ENCODE data around the gene IGSF11. TPM values are rescaled to one million over a fixed set of nuclear protein-coding genes. Genes with fewer than 3 reads are reported as not detected.

Gene IGSF11
- total RNA-seq, 6 experiments from 2014 or later: not detected

DNA sequence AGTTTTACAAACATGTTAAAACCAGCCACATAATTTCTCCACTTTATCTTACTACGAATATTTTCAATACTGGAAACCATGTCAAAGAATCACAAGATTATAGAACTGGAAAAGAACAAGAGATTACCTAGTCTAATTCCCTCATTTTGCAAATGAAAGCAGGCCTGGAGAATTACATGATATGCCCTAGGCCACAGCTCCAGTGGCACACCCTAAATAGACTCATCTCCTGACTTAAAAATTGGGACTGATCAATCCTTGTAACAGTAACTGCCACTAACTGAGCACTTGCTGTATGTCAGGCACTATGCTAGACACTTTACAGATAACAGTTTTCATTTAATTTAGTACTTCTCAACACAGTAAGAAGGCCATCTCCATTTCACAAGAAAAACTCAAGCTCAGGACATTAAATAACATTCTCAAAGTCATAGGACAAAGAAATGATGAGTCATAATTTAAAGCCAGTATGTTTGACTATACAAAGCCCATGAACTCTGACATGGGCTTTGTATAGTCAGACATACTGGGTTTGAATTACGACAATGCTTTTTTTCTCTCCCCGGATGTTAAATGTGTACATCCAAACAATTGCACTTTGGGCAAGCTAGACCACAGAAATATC, 9.4 kb downstream of the IGSF11 start:
- Mint-ChIP-seq H3K27ac (no peak overlapping the region), H3K4me1 (ENCODE audit: low read depth) (no peaks in the 10 kb centered on the region), H3K27me3 (ENCODE audit: insufficient read depth) (no peaks in the 10 kb centered on the region; the same call in none of the 2 replicates), H3K36me3 (ENCODE audit: low read depth) (no peaks in the 10 kb centered on the region), H3K9me3 (no peaks in the 10 kb centered on the region), H3K4me3 (no peak overlapping the region)
- TF ChIP-seq, protein P1, sequence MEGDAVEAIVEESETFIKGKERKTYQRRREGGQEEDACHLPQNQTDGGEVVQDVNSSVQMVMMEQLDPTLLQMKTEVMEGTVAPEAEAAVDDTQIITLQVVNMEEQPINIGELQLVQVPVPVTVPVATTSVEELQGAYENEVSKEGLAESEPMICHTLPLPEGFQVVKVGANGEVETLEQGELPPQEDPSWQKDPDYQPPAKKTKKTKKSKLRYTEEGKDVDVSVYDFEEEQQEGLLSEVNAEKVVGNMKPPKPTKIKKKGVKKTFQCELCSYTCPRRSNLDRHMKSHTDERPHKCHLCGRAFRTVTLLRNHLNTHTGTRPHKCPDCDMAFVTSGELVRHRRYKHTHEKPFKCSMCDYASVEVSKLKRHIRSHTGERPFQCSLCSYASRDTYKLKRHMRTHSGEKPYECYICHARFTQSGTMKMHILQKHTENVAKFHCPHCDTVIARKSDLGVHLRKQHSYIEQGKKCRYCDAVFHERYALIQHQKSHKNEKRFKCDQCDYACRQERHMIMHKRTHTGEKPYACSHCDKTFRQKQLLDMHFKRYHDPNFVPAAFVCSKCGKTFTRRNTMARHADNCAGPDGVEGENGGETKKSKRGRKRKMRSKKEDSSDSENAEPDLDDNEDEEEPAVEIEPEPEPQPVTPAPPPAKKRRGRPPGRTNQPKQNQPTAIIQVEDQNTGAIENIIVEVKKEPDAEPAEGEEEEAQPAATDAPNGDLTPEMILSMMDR (IDR thresholded peaks at IDR 0.05): no peak
- no peak for DNase-seq

- Mint-ChIP-seq H3K27me3 (ENCODE audit: insufficient read depth) (no peaks in the 10 kb centered on the region; the same call in 1 of the 2 replicates), H3K27ac (no peak overlapping the region)
- TF ChIP-seq, protein P1 (IDR thresholded peaks at IDR 0.05): no peak
Measured at GRCh38 chr3:119019767-119020518, 14.7 kb downstream of the IGSF11 start.

GRCh38 chr3:119018690-119019463, 15.8 kb downstream of the IGSF11 start:
- Mint-ChIP-seq H3K36me3 (ENCODE audit: low read depth) (no peaks in the 10 kb centered on the region), H3K4me3 (no peak overlapping the region), H3K27me3 (ENCODE audit: insufficient read depth) (no peaks in the 10 kb centered on the region; the same call in 1 of the 2 replicates), H3K27ac (no peak overlapping the region), H3K9me3 (no peaks in the 10 kb centered on the region), H3K4me1 (ENCODE audit: low read depth) (no peaks in the 10 kb centered on the region)
- no peak for DNase-seq
- TF ChIP-seq, protein P1 (IDR thresholded peaks at IDR 0.05): no peak

More at GRCh38 chr3:119019767-119020518, 14.7 kb downstream of the IGSF11 start:
- Mint-ChIP-seq H3K36me3 (ENCODE audit: low read depth) (no peaks in the 10 kb centered on the region), H3K4me3 (no peak overlapping the region), H3K9me3 (no peaks in the 10 kb centered on the region), H3K4me1 (ENCODE audit: low read depth) (no peaks in the 10 kb centered on the region)
- DNase-seq: no peak

DNA sequence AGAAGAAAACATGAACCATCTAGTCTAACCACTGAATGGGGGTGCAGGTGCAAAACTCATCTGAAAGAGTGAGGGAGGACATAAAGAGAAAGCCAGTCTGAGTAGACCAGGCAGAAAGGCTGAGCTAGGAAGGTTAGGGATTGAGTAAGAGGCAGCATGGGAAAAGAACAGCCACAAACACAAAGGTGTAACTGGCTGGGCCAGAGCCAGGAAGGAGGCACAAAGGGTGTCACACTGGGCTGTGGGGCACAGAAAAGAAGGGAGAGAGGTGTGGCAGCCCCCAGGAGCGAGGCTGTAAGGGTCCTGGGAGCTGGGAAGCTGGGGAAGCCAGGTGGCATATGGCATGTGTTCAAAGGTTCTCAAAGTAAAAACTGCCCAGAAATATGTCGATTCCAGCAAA, 18.7 kb downstream of the IGSF11 start:
- no peak overlapping the region for H3K4me3 Mint-ChIP-seq
- DNase-seq: no peak
- H3K36me3 Mint-ChIP-seq (ENCODE audit: low read depth): no peaks in the 10 kb centered on the region
- TF ChIP-seq, protein P1 (IDR thresholded peaks at IDR 0.05): no peak
- no peaks in the 10 kb centered on the region for H3K9me3 Mint-ChIP-seq
- H3K27me3 Mint-ChIP-seq (ENCODE audit: insufficient read depth): peaks cover 3% of the 10 kb centered on the region; the same call in 1 of the 2 replicates
- H3K4me1 Mint-ChIP-seq (ENCODE audit: low read depth): no peaks in the 10 kb centered on the region
- H3K27ac Mint-ChIP-seq: no peak overlapping the region

DNA sequence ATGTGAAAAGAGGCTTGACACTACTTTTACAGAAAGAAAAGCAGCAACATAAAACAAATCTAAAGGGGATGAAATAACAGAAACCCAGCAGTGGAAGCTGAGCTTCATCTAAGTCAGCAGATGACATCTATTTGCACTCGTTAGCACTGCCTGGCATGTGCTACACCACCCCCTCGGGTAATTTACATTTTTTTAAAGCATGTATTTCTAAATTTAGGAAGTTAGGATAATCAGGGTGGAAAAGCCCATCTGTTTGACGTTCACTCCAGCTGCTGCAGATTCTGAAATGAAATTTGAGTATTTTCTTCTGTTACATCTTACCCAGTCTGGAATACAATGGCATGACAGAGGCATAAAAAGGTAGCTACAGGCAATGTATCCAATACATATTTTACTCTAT, 20.7 kb downstream of the IGSF11 start:
- TF ChIP-seq, protein P1 (IDR thresholded peaks at IDR 0.05): no peak
- H3K27ac Mint-ChIP-seq: no peak overlapping the region
- H3K9me3 Mint-ChIP-seq: no peaks in the 10 kb centered on the region
- peaks cover 3% of the 10 kb centered on the region; the same call in 1 of the 2 replicates for H3K27me3 Mint-ChIP-seq (ENCODE audit: insufficient read depth)
- no peak overlapping the region for H3K4me3 Mint-ChIP-seq
- no peak for DNase-seq
- no peaks in the 10 kb centered on the region for H3K4me1 Mint-ChIP-seq (ENCODE audit: low read depth)
- H3K36me3 Mint-ChIP-seq (ENCODE audit: low read depth): no peaks in the 10 kb centered on the region
